GM06990 (cell line): ENCODE data around the gene DUSP14.

Source experiments
- DNase-seq: peaks from one replicate; pipeline ENCODE4 v3.0.0-alpha.2; 2011; ENCODE audit not compliant: insufficient read length; ENCODE audit errors: extremely low read depth
- H3K27me3 ChIP-seq: replicated peaks from 2 replicates; pipeline ENCODE4 v1.6.0; 2011; ENCODE audit warnings: low read length; ENCODE audit not compliant: control insufficient read depth, insufficient read depth
- H3K36me3 ChIP-seq: 2 replicates; pipeline ENCODE4 v1.5.1; 2011; ENCODE audit warnings: low read length; ENCODE audit not compliant: control insufficient read depth, insufficient read depth
- H3K4me3 ChIP-seq: replicated peaks from 2 replicates; pipeline ENCODE4 v1.5.1; 2011; ENCODE audit warnings: low read depth, mild to moderate bottlenecking, control low read depth, low read length
- TF ChIP-seq, protein P1 (sequence below): IDR thresholded peaks from 2 replicates; pipeline ENCODE4 v1.5.1; 2011; ENCODE audit warnings: low read length, control low read depth, mild to moderate bottlenecking, inconsistent platforms; ENCODE audit not compliant: insufficient read depth, poor library complexity, severe bottlenecking

DUSP14 gene

DNA sequence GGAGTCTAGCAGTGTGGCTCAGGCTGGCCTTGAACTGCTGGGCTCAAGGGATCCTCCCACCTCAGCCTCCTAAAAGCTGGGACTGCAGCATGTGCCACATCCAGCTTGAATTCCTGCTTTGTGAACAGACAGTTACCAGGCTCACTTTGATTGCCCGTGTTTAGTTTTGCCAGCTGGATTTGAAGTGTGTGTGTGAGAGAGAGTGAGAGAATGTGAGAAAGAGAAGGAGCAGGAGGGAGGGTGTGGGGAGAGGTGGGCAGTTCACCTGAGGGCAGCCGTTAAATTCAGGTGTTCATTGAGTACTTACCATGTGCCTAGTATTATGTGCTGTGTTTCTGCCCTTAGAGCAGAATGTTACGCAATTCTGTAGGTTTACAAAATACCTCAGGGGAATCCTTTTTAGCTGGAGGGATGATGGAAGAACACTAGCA lies 4.7 kb downstream of the DUSP14 start:
- no peak for DNase-seq
- Histone ChIP-seq H3K4me3 (no peak overlapping the region), H3K27me3 (no peaks in the 10 kb centered on the region), H3K36me3 (no peaks in the 10 kb centered on the region)
- TF ChIP-seq, protein P1, sequence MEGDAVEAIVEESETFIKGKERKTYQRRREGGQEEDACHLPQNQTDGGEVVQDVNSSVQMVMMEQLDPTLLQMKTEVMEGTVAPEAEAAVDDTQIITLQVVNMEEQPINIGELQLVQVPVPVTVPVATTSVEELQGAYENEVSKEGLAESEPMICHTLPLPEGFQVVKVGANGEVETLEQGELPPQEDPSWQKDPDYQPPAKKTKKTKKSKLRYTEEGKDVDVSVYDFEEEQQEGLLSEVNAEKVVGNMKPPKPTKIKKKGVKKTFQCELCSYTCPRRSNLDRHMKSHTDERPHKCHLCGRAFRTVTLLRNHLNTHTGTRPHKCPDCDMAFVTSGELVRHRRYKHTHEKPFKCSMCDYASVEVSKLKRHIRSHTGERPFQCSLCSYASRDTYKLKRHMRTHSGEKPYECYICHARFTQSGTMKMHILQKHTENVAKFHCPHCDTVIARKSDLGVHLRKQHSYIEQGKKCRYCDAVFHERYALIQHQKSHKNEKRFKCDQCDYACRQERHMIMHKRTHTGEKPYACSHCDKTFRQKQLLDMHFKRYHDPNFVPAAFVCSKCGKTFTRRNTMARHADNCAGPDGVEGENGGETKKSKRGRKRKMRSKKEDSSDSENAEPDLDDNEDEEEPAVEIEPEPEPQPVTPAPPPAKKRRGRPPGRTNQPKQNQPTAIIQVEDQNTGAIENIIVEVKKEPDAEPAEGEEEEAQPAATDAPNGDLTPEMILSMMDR: no peak

DNA sequence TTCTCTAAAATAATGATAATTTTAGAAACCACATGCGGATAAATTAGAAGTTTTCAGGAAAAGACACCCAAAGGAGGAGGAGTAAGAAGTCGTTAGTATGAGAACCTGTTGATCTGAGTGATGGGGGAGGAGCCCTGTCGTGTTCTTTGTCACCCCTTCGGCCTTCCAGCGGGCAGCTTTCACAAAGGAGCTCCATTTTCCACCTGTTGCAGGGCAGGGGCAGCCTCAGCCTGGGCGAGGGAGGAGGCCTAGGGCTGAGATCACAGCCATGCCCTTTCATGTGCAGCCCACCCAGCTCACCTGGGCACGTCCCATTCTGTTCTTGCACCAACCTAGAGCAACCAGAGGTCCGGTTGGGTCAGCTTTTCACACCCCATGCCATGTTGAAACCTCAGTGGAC lies 5.3 kb downstream of the DUSP14 start:
- no peak for DNase-seq
- H3K36me3 ChIP-seq: no peaks in the 10 kb centered on the region
- TF ChIP-seq, protein P1: no peak
- H3K27me3 ChIP-seq: no peaks in the 10 kb centered on the region
- no peak overlapping the region for H3K4me3 ChIP-seq

DNA sequence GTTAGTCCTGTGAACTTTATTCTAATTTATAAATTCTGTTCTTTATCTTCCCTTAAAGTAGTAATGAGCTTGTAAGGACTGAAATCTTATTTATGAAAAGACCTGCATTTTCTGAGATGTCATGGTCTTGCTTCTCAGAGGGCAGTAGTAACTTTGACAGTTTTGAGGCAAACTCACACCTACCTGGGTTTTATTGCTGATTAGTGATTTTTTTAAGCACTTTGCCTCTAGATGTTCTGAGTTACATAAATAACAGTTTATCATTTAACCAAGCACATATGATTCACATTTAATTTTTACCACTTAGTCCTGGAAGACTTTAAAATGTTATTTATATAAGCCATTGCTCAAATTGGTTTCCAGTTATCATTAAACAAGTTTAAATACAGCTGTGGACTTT lies 10.7 kb downstream of the DUSP14 start:
- Histone ChIP-seq H3K36me3 (no peaks in the 10 kb centered on the region), H3K27me3 (no peaks in the 10 kb centered on the region), H3K4me3 (no peak overlapping the region)
- DNase-seq: no peak
- TF ChIP-seq, protein P1: no peak

DNA sequence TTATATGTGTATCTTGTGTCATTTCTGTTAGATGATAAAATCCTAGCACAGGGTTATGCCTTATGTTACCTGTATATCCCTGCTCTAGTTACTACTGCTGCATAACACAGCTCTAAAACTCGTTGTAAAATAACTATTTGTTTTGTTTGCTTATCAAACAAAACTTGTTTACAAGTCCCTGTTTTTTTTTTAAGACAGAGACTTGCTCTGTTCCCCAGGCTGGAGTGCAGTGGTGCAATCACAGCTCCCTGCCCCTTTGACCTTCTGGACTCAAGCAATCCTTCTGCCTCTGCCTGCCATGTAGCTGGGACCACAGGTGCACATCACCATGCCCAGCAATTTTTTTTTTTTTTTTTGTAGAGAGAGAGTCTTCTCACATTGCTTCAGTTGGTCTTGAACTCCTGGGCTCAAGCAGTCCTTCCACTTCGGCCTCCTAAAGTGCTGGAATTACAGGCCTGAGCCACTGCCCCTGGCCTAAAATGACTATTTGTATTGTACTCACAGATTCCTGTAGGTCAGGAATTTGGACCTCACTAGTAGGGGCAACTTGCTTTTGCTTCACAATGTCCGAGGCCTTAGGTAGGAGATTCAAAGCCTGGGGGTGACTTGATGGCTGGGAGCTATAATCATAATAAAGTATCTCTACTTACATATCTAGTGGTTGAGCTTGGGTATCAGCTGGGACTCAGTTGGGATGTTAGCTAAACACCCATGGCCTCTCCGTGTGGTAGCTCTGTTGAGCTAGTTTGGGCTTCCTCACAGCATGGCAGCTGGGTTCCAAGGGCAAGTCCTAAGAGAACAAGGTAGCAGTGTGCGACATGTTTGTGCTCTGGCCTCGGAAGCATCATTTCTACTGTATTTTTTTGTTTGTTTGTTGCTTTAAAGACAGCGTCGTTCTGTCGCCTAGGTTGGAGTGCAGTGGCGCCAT lies 12.6 kb downstream of the DUSP14 start:
- no peak for DNase-seq
- TF ChIP-seq, protein P1: no peak
- Histone ChIP-seq H3K4me3 (no peak overlapping the region), H3K27me3 (no peaks in the 10 kb centered on the region), H3K36me3 (no peaks in the 10 kb centered on the region)

DNA sequence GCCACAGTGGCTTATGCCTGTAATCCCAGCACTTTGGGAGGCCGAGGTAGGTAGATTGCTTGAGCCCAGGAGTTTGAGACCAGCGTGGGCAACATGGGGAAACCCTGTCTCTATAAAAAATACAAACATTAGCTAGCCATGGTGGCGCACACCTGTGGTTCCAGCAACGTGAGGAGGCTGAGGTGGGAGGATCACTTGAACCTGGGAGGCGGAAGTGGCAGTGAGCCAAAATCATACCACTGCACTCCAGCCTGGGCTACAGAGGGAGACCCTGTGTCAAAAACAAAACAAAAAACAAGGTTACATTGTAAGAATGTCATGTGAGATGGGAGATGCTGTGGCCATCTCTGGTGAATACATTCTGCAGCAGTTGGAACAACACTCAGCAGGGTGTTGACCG lies 13.5 kb downstream of the DUSP14 start:
- no peaks in the 10 kb centered on the region for H3K27me3 ChIP-seq
- TF ChIP-seq, protein P1: no peak
- no peak for DNase-seq
- no peaks in the 10 kb centered on the region for H3K36me3 ChIP-seq
- H3K4me3 ChIP-seq: no peak overlapping the region
